Naive B cell (primary cell): ENCODE measurements around the gene TLE3. TPM values are rescaled to one million over a fixed set of nuclear protein-coding genes. Genes with fewer than 3 reads are reported as not detected.

Source experiments
- ATAC-seq, 2 donors: fragments of 150-1000 bp; cut with Tn5 transposase; 2 replicates each; pipeline ENCODE4 v1.10.0; 2021; ENCODE audit warnings: low read depth in 2 of 2, mild to moderate bottlenecking in 2 of 2, moderate library complexity in 2 of 2
- DNase-seq: peaks from one replicate; pipeline ENCODE4 v3.0.0; 2022
- H3K27ac Mint-ChIP-seq, 6 donors: one replicate each; pipeline ENCODE4 v1.8.0; 2020 to 2022; ENCODE audit warnings: mild to moderate bottlenecking in 6 of 6, mixed read lengths in 6 of 6, moderate library complexity in 5 of 6, inconsistent platforms in 2 of 6
- H3K27me3 Mint-ChIP-seq, 3 donors: one replicate each; pipeline ENCODE4 v1.8.0; 2021 to 2022; ENCODE audit warnings: mixed read lengths in 3 of 3, mild to moderate bottlenecking in 1 of 3
- H3K36me3 Mint-ChIP-seq, 2 donors: one replicate each; pipeline ENCODE4 v1.8.0; 2020 to 2022; ENCODE audit warnings: mixed read lengths in 2 of 2, inconsistent platforms in 1 of 2, mild to moderate bottlenecking in 1 of 2
- H3K4me1 Mint-ChIP-seq, 3 donors: one replicate each; pipeline ENCODE4 v1.8.0; 2020 to 2022; ENCODE audit warnings: mixed read lengths in 3 of 3, inconsistent platforms in 1 of 3, mild to moderate bottlenecking in 1 of 3, moderate library complexity in 1 of 3
- H3K4me3 Mint-ChIP-seq, 8 donors: one replicate each; pipeline ENCODE4 v1.8.0; 2020 to 2022; ENCODE audit warnings: mild to moderate bottlenecking in 8 of 8, mixed read lengths in 8 of 8, moderate library complexity in 8 of 8, inconsistent platforms in 2 of 8
- H3K9me3 Mint-ChIP-seq, 7 donors: one replicate each; pipeline ENCODE4 v1.8.0; 2020 to 2022; ENCODE audit warnings: mixed read lengths in 7 of 7, mild to moderate bottlenecking in 5 of 7, inconsistent platforms in 2 of 7, moderate library complexity in 1 of 7
- polyA plus RNA-seq, 6 donors: library from polyadenylated mRNA; unstranded; fragments of 300-500 nt; fragmentation: Illumina TruSeq; gene quantifications; one replicate each; pipeline ENCODE4 v1.2.3, GENCODE V29; 2021; ENCODE audit warnings: low read depth in 6 of 6

Gene TLE3
- polyA plus RNA-seq, 6 donors from 2014 or later: 0.40 to 37.9 (median 15.8) TPM

DNA sequence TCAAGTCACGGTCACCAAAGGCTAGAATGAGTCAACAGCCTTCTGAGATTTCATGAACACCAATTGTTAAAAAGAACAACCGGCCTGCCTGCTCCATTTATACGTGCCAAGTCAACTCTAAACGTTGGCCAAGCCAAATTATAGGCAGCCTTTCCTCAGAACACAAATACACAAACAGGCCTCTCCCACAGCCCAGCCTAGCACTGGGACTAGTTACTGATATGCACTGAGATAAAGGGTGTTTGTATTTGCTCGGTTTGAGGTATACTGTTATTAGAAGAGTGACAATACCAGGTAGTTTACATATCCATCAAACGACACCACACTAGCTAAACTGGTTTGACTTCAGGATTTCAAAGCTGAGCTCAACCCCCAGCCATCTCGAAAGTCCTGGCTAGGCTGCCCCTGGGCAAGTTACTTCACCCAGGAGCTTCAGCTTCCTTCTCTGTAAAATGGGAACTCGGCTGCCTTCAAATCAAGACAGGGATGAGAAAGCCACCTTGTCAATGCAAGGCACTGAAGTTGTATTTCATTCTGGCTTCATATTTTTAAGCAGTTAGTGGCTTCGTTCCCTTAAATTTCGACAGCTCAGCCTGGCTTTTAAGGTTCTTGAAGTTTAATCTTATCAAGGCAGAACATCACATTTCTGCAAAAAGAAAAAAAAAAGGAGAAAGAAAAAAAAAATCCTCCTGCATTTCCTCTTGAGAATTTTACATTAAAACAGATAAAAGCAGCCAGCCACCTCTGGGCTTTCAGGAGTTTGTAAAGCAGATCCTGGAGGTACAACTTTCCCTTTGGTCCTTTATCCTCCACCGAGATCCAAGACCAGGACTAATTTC lies 4.0 kb downstream of the TLE3 start:
- H3K4me3 Mint-ChIP-seq: peak overlapping the region in 4 of 8 donors; percentile 22 to 93 (median 82)
- ATAC-seq (no peak), DNase-seq (no peak)
- peak overlapping the region in 2 of 6 donors; percentile 44 to 98 for H3K27ac Mint-ChIP-seq
- peaks cover 62 to 71% (median 67%) of the 10 kb centered on the region in 3 donors for H3K4me1 Mint-ChIP-seq
- H3K27me3 Mint-ChIP-seq: no peaks in the 10 kb centered on the region
- peaks cover 7 to 19% of the 10 kb centered on the region in 2 donors for H3K36me3 Mint-ChIP-seq
- no peaks in the 10 kb centered on the region for H3K9me3 Mint-ChIP-seq

- no peaks in the 10 kb centered on the region for H3K27me3 Mint-ChIP-seq
- peak overlapping the region in 3 of 8 donors; percentile 4 to 93 (median 22) for H3K4me3 Mint-ChIP-seq
- H3K9me3 Mint-ChIP-seq: no peaks in the 10 kb centered on the region
- DNase-seq (no peak), ATAC-seq (no peak)
- H3K36me3 Mint-ChIP-seq: peaks cover 7 to 19% of the 10 kb centered on the region in 2 donors
- peak overlapping the region in 3 of 6 donors; percentile 44 to 98 (median 76) for H3K27ac Mint-ChIP-seq
- peaks cover 64 to 78% (median 64%) of the 10 kb centered on the region in 3 donors for H3K4me1 Mint-ChIP-seq
These were observed 4.6 kb downstream of the TLE3 start for GRCh38 chr15:70093070-70093469.

DNA sequence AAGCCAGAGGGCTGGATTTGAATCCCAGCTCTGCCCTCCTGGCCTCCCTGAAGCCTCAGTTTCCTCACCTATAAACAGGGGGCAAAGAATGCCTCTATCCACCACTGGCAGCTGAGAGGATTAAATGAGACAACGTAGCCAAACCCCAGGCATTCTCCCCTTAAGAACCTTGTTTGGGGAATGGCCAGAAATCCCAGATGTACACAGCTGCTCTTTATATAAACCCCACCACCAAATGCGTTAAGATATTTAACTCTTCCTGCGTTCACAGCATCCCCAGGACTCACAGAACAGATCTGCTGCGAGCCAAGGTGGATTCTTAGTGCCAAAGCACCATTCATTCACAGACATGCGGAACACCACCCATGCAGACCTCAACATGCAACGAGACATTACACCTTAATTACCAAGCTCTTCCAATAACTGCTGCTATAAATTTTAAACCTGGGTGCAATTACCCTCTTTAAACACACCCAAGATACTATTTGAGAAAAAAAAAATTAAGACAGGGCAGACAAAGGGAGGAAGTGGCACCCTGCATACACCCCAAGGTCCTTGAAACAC lies 5.2 kb downstream of the TLE3 start:
- peak overlapping the region in 2 of 6 donors; percentile 59 to 76 for H3K27ac Mint-ChIP-seq
- DNase-seq (no peak), ATAC-seq (no peak)
- H3K4me1 Mint-ChIP-seq: peaks cover 64 to 79% (median 69%) of the 10 kb centered on the region in 3 donors
- no peaks in the 10 kb centered on the region for H3K9me3 Mint-ChIP-seq
- no peaks in the 10 kb centered on the region for H3K27me3 Mint-ChIP-seq
- H3K4me3 Mint-ChIP-seq: peak overlapping the region in 2 of 8 donors; percentile 4 to 65
- peaks cover 7 to 19% of the 10 kb centered on the region in 2 donors for H3K36me3 Mint-ChIP-seq

- peak overlapping the region in 3 of 8 donors; percentile 4 to 65 (median 53) for H3K4me3 Mint-ChIP-seq
- no peaks in the 10 kb centered on the region for H3K9me3 Mint-ChIP-seq
- no peak for ATAC-seq
- no peak for DNase-seq
- H3K4me1 Mint-ChIP-seq: peaks cover 69 to 83% (median 76%) of the 10 kb centered on the region in 3 donors
- H3K27ac Mint-ChIP-seq: peak overlapping the region in 3 of 6 donors; percentile 54 to 70 (median 65)
- no peaks in the 10 kb centered on the region for H3K27me3 Mint-ChIP-seq
- H3K36me3 Mint-ChIP-seq: peaks cover 7 to 20% of the 10 kb centered on the region in 2 donors
These were observed 5.8 kb downstream of the TLE3 start for GRCh38 chr15:70091726-70092463.

DNA sequence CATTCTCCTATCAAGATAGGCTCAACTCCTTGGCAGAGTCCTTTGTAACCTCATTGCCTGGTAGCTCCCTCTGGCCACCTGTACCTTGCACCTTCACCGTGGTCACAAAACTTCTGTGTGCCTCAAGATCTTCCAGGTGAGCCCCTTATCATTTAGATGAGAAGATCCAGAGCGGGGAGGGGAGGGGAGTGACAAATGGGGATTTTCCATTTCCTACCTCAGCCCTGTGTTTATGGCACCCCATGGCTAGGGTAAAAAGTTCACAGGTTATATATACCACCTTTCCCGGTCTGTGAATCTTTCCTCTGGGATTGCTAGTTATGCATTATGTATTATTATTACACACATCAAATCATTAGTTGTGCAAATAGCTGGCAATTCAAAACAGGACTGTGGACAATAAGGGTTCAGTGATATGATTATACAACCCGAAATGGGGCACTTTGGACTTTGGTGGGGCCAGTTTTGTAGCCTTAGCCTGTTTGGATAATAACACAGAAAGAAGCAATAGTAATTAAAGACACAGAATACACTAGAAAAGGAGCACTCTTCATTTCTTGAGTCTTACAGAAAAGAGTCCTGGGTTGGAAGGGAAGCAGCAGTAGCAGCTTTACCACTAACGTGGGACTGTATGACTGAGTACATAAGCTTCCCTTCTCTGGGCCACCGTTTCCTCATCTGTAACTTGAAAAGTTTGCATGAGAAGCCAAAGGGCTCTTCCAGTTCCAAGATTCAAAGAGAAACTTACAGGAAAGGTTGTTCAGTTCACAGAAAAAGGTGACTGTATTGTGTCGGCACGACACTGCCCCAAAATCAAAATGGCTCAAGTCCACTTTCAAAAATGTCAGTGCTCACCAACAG lies 7.1 kb downstream of the TLE3 start:
- Mint-ChIP-seq H3K27ac (peak overlapping the region in 4 of 6 donors; percentile 30 to 70 (median 58)), H3K9me3 (peaks cover 0 to 2% (median 0%) of the 10 kb centered on the region in 7 donors), H3K4me1 (peaks cover 76 to 87% (median 86%) of the 10 kb centered on the region in 3 donors), H3K4me3 (peak overlapping the region in 1 of 8 donors; percentile 28), H3K27me3 (no peaks in the 10 kb centered on the region), H3K36me3 (peaks cover 11 to 33% of the 10 kb centered on the region in 2 donors)
- no peak for DNase-seq
- no peak for ATAC-seq

DNA sequence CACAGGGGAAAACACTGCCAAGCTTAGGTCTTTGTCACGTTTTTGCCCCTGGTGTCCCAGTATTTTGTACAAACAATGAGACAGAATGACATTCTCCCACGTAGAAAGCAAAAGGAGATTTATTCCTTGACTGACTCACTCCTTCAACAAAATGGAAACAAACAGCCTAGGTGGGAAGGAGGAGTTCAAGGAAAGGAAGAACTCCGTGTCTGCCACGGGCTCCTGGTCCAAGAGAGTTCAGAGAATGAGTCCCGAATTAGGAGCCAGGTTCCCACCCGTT lies 8.1 kb downstream of the TLE3 start:
- H3K4me3 Mint-ChIP-seq: no peak overlapping the region
- ATAC-seq: no peak
- H3K27ac Mint-ChIP-seq: peak overlapping the region in 1 of 6 donors; percentile 70
- H3K27me3 Mint-ChIP-seq: no peaks in the 10 kb centered on the region
- peaks cover 75 to 90% (median 77%) of the 10 kb centered on the region in 3 donors for H3K4me1 Mint-ChIP-seq
- H3K9me3 Mint-ChIP-seq: peaks cover 0 to 2% (median 0%) of the 10 kb centered on the region in 7 donors
- peaks cover 17 to 40% of the 10 kb centered on the region in 2 donors for H3K36me3 Mint-ChIP-seq
- DNase-seq: no peak

DNA sequence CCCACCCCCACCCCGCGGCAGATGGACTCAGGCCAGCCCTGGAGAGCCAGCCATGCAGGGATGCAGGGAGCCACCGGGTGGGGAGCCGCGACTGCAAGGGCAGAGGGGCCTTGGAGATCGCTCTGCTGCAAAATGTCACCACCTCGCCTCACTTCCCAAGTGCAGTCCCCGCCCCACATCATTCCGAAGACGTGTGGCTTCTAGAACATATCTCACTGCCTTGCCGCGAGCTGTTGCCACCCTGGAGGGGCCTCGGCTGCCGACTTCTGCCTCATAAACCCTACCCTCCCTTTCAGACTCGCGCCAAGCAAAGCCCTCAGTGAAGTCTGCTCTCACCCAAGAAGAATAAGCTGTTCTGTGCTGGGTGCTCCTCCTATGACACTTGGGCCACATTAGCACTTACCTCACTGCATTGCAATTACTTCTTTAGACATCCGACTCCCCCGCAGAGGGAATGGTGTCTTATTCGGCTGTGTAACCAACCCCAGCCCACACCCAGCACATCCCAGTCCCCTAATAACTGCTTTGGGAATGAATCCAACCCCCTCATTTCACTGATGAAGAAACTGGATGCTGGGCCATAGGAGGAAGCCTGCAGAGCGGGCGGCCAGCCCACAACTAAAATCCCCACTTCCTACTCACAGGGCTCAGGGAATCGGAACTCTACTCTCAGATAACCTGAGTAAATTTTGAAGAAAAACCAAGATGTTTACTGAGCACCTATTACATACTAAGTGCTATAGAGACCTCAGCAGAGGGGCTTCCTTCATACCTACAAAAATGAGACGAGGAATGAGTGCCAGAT lies 8.6 kb downstream of the TLE3 start:
- Mint-ChIP-seq H3K4me3 (peak overlapping the region in 1 of 8 donors; percentile 35), H3K27me3 (no peaks in the 10 kb centered on the region), H3K4me1 (peaks cover 74 to 91% (median 77%) of the 10 kb centered on the region in 3 donors), H3K36me3 (peaks cover 22 to 40% of the 10 kb centered on the region in 2 donors), H3K9me3 (peaks cover 0 to 2% (median 0%) of the 10 kb centered on the region in 7 donors), H3K27ac (no peak overlapping the region)
- DNase-seq: no peak
- ATAC-seq: no peak

DNA sequence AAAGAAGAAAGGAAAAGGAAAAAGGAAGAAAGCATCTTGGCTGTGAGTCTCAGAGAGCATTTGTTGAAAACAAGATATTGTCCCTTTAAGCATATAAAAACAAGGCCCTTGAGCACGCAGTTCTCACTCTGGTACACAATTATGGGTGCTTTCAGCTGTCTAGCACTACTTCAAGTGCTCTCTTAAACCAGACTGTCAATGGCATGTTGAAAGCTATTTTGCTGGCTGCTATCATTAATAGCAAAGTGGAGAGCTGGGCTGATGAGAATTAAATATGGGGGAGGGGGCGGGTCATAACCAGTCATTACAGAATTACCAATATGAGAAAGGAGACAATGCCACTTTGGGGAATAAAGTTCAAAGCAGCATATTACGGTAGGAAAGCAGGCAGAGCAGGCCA lies 9.3 kb downstream of the TLE3 start:
- H3K27ac Mint-ChIP-seq: peak overlapping the region in 2 of 6 donors; percentile 36 to 54
- ATAC-seq: no peak

DNA sequence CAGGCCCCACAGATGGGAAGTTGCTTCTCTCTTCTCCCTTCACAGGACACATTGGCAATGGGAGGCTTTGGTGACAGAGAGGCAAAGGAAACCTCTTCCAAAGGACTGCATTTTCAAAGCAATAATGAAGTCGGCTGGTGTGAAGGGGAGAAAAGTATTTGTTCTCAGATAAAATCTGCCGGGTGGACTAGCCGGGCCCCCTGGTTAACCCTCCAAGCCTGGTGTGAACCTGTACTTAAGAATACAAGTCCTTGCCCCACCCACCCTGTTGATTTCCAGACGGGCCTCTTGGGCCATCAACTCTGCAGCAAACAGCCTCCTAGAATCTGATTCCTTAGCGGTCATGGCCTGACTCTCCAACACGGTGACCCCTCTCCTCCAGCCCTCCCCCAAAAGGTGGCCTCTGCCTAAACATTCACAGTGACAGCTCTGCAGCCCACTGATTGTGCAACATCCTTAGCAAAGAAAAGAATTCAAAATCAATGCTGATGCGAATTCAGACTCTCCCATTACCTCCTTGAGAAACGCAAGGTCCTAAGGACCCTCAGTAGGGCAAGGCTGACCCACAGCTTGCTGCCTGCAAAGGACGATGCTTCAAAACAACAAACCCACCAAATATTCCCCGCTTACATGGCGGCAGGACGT lies 9.9 kb downstream of the TLE3 start:
- peak overlapping the region in 1 of 8 donors; percentile 30 for H3K4me3 Mint-ChIP-seq
- no peak for DNase-seq
- H3K9me3 Mint-ChIP-seq: peaks cover 0 to 2% (median 0%) of the 10 kb centered on the region in 7 donors
- peaks cover 23 to 39% of the 10 kb centered on the region in 2 donors for H3K36me3 Mint-ChIP-seq
- peaks cover 78 to 90% (median 78%) of the 10 kb centered on the region in 3 donors for H3K4me1 Mint-ChIP-seq
- H3K27me3 Mint-ChIP-seq: no peaks in the 10 kb centered on the region
- H3K27ac Mint-ChIP-seq: peak overlapping the region in 3 of 6 donors; percentile 23 to 63 (median 48)
- ATAC-seq: no peak

More for the DNA sequence above, 9.3 kb downstream of the TLE3 start:
- no peak overlapping the region for H3K4me3 Mint-ChIP-seq
- peaks cover 23 to 40% of the 10 kb centered on the region in 2 donors for H3K36me3 Mint-ChIP-seq
- no peak for DNase-seq
- peaks cover 78 to 91% (median 80%) of the 10 kb centered on the region in 3 donors for H3K4me1 Mint-ChIP-seq
- H3K9me3 Mint-ChIP-seq: peaks cover 0 to 2% (median 0%) of the 10 kb centered on the region in 7 donors
- no peaks in the 10 kb centered on the region for H3K27me3 Mint-ChIP-seq

DNA sequence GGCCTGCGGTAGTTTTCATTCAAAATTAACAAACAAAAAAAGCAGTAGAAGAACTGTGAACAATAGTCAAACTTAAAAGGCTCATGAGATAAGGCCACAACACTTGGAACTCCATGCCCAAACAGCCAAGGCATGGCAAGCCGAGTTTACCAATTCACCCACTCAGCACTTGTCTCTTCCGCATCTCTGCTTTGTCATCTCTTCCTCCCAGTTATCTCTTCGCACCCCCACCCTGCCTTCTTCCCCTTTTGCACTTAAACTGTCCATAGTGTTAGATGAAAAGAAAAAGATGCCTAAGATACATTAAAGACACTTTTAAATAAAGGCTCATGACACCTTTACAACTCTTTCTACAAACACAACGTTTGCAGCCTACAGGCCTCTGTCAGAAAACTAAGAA lies 11.1 kb downstream of the TLE3 start:
- DNase-seq: peak; percentile 27
- peak; percentile 80 to 89 for ATAC-seq
- no peaks in the 10 kb centered on the region for H3K27me3 Mint-ChIP-seq
- H3K27ac Mint-ChIP-seq: peak overlapping the region in 1 of 6 donors; percentile 86
- peaks cover 19 to 39% of the 10 kb centered on the region in 2 donors for H3K36me3 Mint-ChIP-seq
- peaks cover 0 to 2% (median 0%) of the 10 kb centered on the region in 7 donors for H3K9me3 Mint-ChIP-seq
- H3K4me1 Mint-ChIP-seq: peaks cover 67 to 79% (median 68%) of the 10 kb centered on the region in 3 donors
- H3K4me3 Mint-ChIP-seq: peak overlapping the region in 2 of 8 donors; percentile 1 to 21

DNA sequence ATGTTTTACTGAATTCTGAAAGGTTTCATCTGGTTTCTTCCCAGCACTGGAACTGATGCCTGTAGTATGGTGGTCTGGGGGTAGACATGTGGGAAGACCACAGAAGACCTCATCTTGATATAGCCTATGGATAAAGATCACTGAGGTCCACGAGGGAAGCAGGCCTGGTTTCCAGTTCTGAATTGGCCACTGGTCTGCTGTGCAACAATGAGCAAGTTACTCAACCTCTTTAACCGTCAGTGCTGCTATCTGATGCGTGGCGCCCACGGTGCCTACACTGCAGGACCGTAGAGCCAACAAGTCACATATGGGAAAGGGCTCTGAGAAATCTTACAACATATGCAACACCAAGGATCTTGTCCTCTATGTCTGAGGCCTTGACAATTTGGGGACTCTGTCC lies 13.3 kb downstream of the TLE3 start:
- Mint-ChIP-seq H3K9me3 (peaks cover 0 to 2% (median 0%) of the 10 kb centered on the region in 7 donors), H3K36me3 (peaks cover 20 to 36% of the 10 kb centered on the region in 2 donors), H3K27ac (peak overlapping the region in 2 of 6 donors; percentile 29 to 39), H3K27me3 (no peaks in the 10 kb centered on the region), H3K4me1 (peaks cover 51 to 64% (median 55%) of the 10 kb centered on the region in 3 donors), H3K4me3 (peak overlapping the region in 1 of 8 donors; percentile 33)
- no peak for ATAC-seq
- DNase-seq: no peak
